HepG2 (cell line): ENCODE data around the gene NBR1. TPM values are rescaled to one million over a fixed set of nuclear protein-coding genes. Genes with fewer than 3 reads are reported as not detected.

ENCODE experiments used
- CHD4 ChIP-seq: fragments of 200-600 bp; sonication (generic); IDR thresholded peaks from 2 replicates; pipeline ENCODE4 v1.7.0; 2017; ENCODE audit warnings: mild to moderate bottlenecking, low read length, borderline replicate concordance
- ELF1 ChIP-seq: sonication (generic); formaldehyde crosslinking; IDR thresholded peaks from 2 replicates; pipeline ENCODE4 v1.4.0; 2020; ENCODE audit warnings: missing genetic modification reagents
- IKZF4 ChIP-seq: sonication (generic); formaldehyde crosslinking; IDR thresholded peaks from 2 replicates; pipeline ENCODE4 v1.5.1; 2020; ENCODE audit warnings: borderline replicate concordance, mild to moderate bottlenecking, low read depth, missing genetic modification reagents; ENCODE audit errors: not compliant biosample characterization
- KDM1A ChIP-seq: IDR thresholded peaks from 2 replicates; pipeline ENCODE4 v1.6.1; 2016; ENCODE audit warnings: missing compliant biosample characterization
- NFKB2 ChIP-seq: sonication (generic); formaldehyde crosslinking; IDR thresholded peaks from 2 replicates; pipeline ENCODE4 v1.4.0; 2020; ENCODE audit warnings: missing genetic modification reagents, borderline replicate concordance
- PTBP1 ChIP-seq: fragments of 200-400 bp; formaldehyde crosslinking; IDR thresholded peaks from 2 replicates; pipeline ENCODE4 v1.6.1; 2018; ENCODE audit warnings: low read length, low read depth; ENCODE audit not compliant: poor library complexity, severe bottlenecking
- RBM22 ChIP-seq: fragments of 200-400 bp; formaldehyde crosslinking; optimal IDR thresholded peaks from 2 replicates; pipeline ENCODE3; 2017; ENCODE audit warnings: mild to moderate bottlenecking, low read length, moderate library complexity
- RFXANK ChIP-seq: IDR thresholded peaks from 2 replicates; pipeline ENCODE4 v1.6.1; 2016
- SATB2 ChIP-seq: sonication (generic); formaldehyde crosslinking; IDR thresholded peaks from 2 replicates; pipeline ENCODE4 v1.5.0; 2020; ENCODE audit warnings: missing genetic modification reagents
- SRSF9 ChIP-seq: fragments of 200-400 bp; formaldehyde crosslinking; IDR thresholded peaks from 2 replicates; pipeline ENCODE4 v1.6.1; 2018; ENCODE audit warnings: borderline replicate concordance, mild to moderate bottlenecking, low read depth, low read length; ENCODE audit not compliant: insufficient read depth, poor library complexity, severe bottlenecking
- ZBTB42 ChIP-seq: sonication (generic); formaldehyde crosslinking; IDR thresholded peaks from 2 replicates; pipeline ENCODE4 v1.5.0; 2020; ENCODE audit warnings: mild to moderate bottlenecking, missing genetic modification reagents
- ZFP1 ChIP-seq: IDR thresholded peaks from 2 replicates; pipeline ENCODE4 v1.6.1; 2016
- ZNF34 ChIP-seq: sonication (generic); formaldehyde crosslinking; IDR thresholded peaks from 2 replicates; pipeline ENCODE4 v1.4.0; 2020; ENCODE audit warnings: mild to moderate bottlenecking, missing genetic modification reagents, borderline replicate concordance
- ZNF660 ChIP-seq: sonication (generic); formaldehyde crosslinking; IDR thresholded peaks from 2 replicates; pipeline ENCODE4 v1.5.1; 2020; ENCODE audit warnings: mild to moderate bottlenecking, low read depth, missing genetic modification reagents, borderline replicate concordance
- ZNF678 ChIP-seq: sonication (generic); formaldehyde crosslinking; IDR thresholded peaks from 2 replicates; pipeline ENCODE4 v1.4.0; 2020; ENCODE audit warnings: mild to moderate bottlenecking, missing genetic modification reagents
- ZNF891 ChIP-seq: sonication (generic); formaldehyde crosslinking; IDR thresholded peaks from 2 replicates; pipeline ENCODE4 v1.5.0; 2020; ENCODE audit warnings: mild to moderate bottlenecking, missing genetic modification reagents
- polyA plus RNA-seq, 8 experiments: library from polyadenylated mRNA; depleted of rRNA in 3 of 8; stranded (reverse) in 7 of 8; unstranded in 1 of 8; fragments of >200 nt; fragmentation: Illumina TruSeq in 4 of 8; extraction: Trizol in 4 of 8; gene quantifications; 2 replicates each; pipeline versions ENCODE4 v1.2.1 to v1.2.3, GENCODE V29; 2011 to 2016; ENCODE audit warnings: low read depth in 4 of 8, missing spikeins in 1 of 8, mixed read lengths in 1 of 8; ENCODE audit not compliant: insufficient read depth in 1 of 8
- total RNA-seq, 5 experiments: library from RNA; depleted of rRNA; stranded (reverse); fragments of >200 nt; fragmentation: Illumina TruSeq; extraction: Trizol; gene quantifications; 2 replicates each; pipeline ENCODE4 v1.2.3, GENCODE V29; 2016; ENCODE audit warnings: low read depth in 1 of 5
- TF ChIP-seq, protein P1 (sequence below): sonication (generic); formaldehyde crosslinking; IDR thresholded peaks from 2 replicates; pipeline ENCODE4 v1.4.0; 2020; ENCODE audit warnings: missing genetic modification reagents
- TF ChIP-seq, protein P2 (sequence below): sonication (generic); formaldehyde crosslinking; conservative IDR thresholded peaks from 2 replicates; pipeline ENCODE4 v1.8.0; 2022; ENCODE audit warnings: mild to moderate bottlenecking, moderate library complexity, missing genetic modification reagents
- TF ChIP-seq, protein P3 (sequence below): sonication (generic); formaldehyde crosslinking; IDR thresholded peaks from 2 replicates; pipeline ENCODE4 v1.5.1; 2020; ENCODE audit warnings: mild to moderate bottlenecking, moderate library complexity, missing genetic modification reagents
- TF ChIP-seq, protein P4 (sequence below): IDR thresholded peaks from 2 replicates; pipeline ENCODE4 v1.6.1; 2012; ENCODE audit warnings: low read depth, low read length, improper control_type of control experiment
- TF ChIP-seq, protein P5 (sequence below): sonication (generic); formaldehyde crosslinking; IDR thresholded peaks from 2 replicates; pipeline ENCODE4 v1.8.0; 2022; ENCODE audit warnings: mild to moderate bottlenecking, missing genetic modification reagents, moderate library complexity
- TF ChIP-seq, protein P6 (sequence below): sonication (generic); formaldehyde crosslinking; IDR thresholded peaks from 2 replicates; pipeline ENCODE4 v1.8.1; 2023; ENCODE audit warnings: mild to moderate bottlenecking, missing genetic modification reagents, borderline replicate concordance

Gene NBR1
- total and polyA plus RNA-seq, 2 of the 13 experiments (the other 11 are each of a cell fraction or from before 2014, with no cell fraction given), result 51.7 to 121 TPM

DNA sequence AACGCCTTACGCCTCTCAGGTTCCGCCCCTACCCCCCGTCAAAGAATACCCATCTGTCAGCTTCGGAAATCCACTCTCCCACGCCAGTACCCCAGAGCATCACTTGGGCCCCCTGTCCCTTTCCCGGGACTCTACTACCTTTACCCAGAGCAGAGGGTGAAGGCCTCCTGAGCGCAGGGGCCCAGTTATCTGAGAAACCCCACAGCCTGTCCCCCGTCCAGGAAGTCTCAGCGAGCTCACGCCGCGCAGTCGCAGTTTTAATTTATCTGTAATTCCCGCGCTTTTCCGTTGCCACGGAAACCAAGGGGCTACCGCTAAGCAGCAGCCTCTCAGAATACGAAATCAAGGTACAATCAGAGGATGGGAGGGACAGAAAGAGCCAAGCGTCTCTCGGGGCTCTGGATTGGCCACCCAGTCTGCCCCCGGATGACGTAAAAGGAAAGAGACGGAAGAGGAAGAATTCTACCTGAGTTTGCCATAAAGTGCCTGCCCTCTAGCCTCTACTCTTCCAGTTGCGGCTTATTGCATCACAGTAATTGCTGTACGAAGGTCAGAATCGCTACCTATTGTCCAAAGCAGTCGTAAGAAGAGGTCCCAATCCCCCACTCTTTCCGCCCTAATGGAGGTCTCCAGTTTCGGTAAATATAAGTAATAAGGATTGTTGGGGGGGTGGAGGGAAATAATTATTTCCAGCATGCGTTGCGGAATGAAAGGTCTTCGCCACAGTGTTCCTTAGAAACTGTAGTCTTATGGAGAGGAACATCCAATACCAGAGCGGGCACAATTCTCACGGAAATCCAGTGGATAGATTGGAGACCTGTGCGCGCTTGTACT is 45.7 kb upstream of the NBR1 start, which contains the start of gene BRCA1 (continued):
- no peak for TF ChIP-seq ZNF678 (CRISPR knock-in tag)
- 0 out of 2 replicates have a peak, but pooled peaks have one; percentile 22 for TF ChIP-seq ZNF891 (CRISPR knock-in tag)
- TF ChIP-seq, protein P1, sequence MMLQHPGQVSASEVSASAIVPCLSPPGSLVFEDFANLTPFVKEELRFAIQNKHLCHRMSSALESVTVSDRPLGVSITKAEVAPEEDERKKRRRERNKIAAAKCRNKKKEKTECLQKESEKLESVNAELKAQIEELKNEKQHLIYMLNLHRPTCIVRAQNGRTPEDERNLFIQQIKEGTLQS (CRISPR knock-in tag), result peak; percentile 93
- no peak for TF ChIP-seq CHD4
- no peak for TF ChIP-seq KDM1A (CRISPR knock-in tag)
- TF ChIP-seq, protein P2, sequence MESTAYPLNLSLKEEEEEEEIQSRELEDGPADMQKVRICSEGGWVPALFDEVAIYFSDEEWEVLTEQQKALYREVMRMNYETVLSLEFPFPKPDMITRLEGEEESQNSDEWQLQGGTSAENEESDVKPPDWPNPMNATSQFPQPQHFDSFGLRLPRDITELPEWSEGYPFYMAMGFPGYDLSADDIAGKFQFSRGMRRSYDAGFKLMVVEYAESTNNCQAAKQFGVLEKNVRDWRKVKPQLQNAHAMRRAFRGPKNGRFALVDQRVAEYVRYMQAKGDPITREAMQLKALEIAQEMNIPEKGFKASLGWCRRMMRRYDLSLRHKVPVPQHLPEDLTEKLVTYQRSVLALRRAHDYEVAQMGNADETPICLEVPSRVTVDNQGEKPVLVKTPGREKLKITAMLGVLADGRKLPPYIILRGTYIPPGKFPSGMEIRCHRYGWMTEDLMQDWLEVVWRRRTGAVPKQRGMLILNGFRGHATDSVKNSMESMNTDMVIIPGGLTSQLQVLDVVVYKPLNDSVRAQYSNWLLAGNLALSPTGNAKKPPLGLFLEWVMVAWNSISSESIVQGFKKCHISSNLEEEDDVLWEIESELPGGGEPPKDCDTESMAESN (CRISPR knock-in tag), result no peak
- TF ChIP-seq, protein P3, sequence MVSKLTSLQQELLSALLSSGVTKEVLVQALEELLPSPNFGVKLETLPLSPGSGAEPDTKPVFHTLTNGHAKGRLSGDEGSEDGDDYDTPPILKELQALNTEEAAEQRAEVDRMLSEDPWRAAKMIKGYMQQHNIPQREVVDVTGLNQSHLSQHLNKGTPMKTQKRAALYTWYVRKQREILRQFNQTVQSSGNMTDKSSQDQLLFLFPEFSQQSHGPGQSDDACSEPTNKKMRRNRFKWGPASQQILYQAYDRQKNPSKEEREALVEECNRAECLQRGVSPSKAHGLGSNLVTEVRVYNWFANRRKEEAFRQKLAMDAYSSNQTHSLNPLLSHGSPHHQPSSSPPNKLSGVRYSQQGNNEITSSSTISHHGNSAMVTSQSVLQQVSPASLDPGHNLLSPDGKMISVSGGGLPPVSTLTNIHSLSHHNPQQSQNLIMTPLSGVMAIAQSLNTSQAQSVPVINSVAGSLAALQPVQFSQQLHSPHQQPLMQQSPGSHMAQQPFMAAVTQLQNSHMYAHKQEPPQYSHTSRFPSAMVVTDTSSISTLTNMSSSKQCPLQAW, result peak; percentile 9
- TF ChIP-seq, protein P4, sequence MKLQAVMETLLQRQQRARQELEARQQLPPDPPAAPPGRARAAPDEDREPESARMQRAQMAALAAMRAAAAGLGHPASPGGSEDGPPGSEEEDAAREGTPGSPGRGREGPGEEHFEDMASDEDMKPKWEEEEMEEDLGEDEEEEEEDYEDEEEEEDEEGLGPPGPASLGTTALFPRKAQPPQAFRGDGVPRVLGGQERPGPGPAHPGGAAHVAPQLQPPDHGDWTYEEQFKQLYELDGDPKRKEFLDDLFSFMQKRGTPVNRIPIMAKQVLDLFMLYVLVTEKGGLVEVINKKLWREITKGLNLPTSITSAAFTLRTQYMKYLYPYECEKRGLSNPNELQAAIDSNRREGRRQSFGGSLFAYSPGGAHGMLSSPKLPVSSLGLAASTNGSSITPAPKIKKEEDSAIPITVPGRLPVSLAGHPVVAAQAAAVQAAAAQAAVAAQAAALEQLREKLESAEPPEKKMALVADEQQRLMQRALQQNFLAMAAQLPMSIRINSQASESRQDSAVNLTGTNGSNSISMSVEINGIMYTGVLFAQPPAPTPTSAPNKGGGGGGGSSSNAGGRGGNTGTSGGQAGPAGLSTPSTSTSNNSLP, result peak; percentile 85
- no peak for TF ChIP-seq RBM22
- no peak for TF ChIP-seq IKZF4
- TF ChIP-seq ZNF660 (CRISPR knock-in tag), result no peak
- TF ChIP-seq, protein P5, sequence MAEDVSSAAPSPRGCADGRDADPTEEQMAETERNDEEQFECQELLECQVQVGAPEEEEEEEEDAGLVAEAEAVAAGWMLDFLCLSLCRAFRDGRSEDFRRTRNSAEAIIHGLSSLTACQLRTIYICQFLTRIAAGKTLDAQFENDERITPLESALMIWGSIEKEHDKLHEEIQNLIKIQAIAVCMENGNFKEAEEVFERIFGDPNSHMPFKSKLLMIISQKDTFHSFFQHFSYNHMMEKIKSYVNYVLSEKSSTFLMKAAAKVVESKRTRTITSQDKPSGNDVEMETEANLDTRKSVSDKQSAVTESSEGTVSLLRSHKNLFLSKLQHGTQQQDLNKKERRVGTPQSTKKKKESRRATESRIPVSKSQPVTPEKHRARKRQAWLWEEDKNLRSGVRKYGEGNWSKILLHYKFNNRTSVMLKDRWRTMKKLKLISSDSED (CRISPR knock-in tag), result no peak
- peak; percentile 45; the same call in 1 of the 2 replicates for TF ChIP-seq RFXANK
- no peak for TF ChIP-seq PTBP1
- 0 out of 2 replicates have a peak, but pooled peaks have one; percentile 46 for TF ChIP-seq SATB2 (CRISPR knock-in tag)
- 0 out of 2 replicates have a peak, but pooled peaks have one; percentile 51 for TF ChIP-seq ZBTB42 (CRISPR knock-in tag)
- peak; percentile 72; the same call in 1 of the 2 replicates for TF ChIP-seq ZFP1
- TF ChIP-seq NFKB2 (CRISPR knock-in tag), result no peak; the same call in 1 of the 2 replicates
- TF ChIP-seq ZNF34 (CRISPR knock-in tag), result no peak
- TF ChIP-seq ELF1 (CRISPR knock-in tag), result peak; percentile 98
- TF ChIP-seq, protein P6, sequence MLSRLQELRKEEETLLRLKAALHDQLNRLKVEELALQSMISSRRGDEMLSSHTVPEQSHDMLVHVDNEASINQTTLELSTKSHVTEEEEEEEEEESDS (CRISPR knock-in tag), result no peak
- TF ChIP-seq SRSF9, result no peak
